IPS-NIHi7 (cell line): Measurements from ENCODE around the gene NDUFAF8.
"Not testable (repeated sequence)": the region's sequence is repeated elsewhere in the genome, so short reads cannot be mapped to it uniquely, and the experiment has no call there.

Experiments
- DNase-seq: peaks from one replicate; pipeline ENCODE4 v3.0.0; 2012; ENCODE audit warnings: mixed read lengths; ENCODE audit errors: extremely low spot score

NDUFAF8 gene

DNA sequence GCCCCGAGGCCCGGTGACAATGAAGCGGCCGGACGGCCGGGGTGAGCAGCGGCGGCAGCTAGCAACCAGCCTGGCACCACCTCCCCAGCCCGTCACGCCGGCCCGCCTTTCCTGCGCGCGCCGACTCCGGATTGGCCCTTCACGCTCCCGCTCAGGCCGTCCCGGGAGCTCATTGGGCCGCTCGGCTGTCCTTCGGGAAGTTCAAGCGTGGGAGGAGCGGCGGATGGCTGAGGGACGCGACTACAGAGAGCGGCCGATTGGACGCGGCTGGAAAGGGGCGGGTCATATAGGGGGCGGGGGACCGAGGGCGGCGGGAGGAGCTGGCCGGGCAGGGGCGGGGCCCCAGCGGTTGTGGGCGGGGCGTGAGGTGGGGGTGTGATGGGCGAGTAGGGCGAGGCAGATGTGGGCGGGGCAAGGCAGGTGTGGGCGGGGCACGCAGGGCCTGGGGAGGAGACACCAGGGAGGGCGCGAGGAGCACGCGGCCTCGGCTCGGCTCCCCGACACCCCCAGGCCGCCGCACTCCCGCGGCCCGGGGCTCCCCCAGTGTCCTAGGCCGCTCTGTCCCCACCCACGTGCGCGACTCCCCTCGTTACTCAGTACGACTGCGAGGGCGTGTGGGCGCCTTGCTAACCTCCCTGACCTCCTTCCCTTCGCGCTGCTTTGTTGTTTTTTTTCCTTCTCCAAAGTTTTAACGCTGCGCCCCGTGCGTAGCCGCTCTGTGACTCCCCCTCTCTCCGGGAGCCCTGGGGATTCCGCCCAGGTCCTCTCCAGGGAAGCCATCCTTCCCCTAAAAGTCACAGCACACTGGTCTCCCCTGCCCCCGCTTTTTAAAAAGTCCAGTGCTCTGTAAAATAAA, 16.0 kb upstream of the NDUFAF8 start, which contains the start of gene CEP131:
TSS of gene CEP131 (minus strand) at position 60 of the 856 bp plus-strand sequence. CDS start 2,909 bp downstream, outside the sequence.
- peak; percentile 100 for DNase-seq

DNA sequence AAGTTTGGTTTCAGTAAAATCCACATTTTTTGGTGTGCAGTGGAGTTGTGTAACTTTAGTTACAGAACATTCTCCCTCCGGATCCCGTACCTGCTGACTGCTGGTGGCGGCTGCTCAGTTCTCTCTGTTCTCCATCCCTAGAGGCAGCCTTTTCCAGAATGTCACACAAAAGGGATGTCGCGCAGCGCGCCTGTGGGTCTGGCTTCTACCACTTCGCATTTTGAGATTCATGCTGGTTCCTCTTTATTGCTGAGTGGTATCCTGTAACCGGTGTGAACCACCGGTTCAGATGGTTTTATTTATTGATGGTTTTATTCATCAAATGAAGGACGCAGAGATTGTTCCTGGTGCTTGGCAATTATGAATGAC, 15.4 kb upstream of the NDUFAF8 start:
- no peak for DNase-seq

DNA sequence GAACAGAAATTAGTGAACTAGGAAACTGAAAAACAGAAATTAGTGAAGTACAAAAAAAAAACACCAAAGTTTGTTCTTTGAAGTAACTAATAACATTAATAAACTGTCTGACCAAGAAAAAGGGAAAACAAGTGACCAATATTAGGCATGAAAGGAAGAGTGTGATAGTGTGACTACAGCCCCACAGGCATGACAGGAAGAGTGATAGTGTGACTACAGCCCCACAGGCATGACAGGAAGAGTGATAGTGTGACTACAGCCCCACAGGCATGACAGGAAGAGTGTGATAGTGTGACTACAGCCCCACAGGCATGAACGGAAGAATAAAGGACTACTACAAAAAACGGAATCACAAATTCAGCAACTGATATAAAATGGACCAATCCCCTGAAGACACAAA, 11.5 kb upstream of the NDUFAF8 start:
- not testable (repeated sequence) for DNase-seq

DNA sequence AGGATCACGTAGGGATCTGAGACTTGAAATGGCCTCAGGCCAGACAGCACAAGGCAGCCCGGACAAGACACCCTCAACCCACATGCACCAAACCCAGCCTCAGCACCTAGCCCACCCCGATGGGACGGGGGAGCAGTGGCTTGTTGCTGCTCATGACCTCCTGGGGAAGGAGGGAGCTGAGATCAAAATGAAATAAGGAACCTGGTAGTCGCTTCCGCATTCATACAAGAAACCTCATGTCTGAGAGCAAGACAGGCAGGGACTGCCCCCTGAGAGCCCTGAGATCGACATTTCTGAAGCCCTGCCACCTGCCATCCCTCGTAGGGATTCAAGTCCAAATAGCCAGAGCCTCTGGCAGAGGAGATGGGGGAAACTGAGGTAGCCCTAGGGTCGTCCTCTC, 10.7 kb upstream of the NDUFAF8 start:
- DNase-seq = no peak

DNA sequence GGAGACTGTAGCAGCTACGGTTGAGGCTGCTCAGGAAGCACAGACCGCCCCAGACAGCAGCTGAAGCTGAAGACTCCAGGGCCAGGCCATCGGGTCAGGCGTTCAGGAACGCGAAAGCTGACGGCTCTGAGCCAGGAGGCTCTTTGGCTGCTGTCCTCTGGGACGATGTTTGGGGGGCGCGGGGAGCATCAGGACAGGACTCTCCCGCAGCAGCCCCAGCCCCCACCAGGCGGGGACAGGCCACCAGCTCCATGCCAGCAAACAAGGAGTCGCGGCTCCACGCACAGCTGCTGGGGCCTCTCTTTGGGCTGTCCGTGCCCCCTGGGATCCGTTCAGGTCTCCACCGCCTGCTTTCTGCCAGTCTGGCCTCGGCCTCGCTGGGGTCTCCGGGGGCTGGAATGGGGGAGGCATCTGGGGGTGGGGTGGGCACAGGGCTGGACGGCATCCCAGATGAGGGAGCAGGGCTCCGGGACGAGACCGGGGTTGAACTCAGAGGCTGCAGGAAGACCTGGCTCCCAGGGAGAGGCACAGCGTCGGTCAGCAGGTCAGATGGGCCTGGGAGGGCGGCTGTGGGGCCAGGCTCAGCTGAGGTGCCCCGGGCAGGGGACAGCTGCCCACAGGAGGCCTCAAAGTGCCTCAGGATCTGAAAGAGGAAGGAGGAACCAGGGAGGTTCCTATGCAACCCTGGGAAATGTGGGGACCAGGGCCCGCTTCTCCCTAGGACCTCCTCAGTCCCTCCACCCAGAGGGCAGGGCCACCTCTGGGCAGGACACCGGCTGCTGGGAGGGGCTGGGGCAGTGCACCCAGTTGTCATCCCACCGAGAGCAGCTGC, 10.1 kb upstream of the NDUFAF8 start:
- no peak for DNase-seq

DNA sequence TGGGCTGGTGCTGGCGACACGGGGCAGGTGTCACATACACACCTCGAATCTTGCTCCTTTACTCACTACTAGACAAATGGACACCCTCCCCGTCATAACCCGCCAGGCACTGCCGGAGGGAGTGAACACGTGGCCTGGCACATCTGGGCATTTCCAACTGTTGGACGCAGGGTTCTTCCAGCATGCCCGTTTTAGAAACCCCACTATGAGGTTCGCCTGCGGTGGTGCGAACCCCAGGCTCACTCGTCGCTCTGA, 9.5 kb upstream of the NDUFAF8 start:
- DNase-seq = no peak

DNA sequence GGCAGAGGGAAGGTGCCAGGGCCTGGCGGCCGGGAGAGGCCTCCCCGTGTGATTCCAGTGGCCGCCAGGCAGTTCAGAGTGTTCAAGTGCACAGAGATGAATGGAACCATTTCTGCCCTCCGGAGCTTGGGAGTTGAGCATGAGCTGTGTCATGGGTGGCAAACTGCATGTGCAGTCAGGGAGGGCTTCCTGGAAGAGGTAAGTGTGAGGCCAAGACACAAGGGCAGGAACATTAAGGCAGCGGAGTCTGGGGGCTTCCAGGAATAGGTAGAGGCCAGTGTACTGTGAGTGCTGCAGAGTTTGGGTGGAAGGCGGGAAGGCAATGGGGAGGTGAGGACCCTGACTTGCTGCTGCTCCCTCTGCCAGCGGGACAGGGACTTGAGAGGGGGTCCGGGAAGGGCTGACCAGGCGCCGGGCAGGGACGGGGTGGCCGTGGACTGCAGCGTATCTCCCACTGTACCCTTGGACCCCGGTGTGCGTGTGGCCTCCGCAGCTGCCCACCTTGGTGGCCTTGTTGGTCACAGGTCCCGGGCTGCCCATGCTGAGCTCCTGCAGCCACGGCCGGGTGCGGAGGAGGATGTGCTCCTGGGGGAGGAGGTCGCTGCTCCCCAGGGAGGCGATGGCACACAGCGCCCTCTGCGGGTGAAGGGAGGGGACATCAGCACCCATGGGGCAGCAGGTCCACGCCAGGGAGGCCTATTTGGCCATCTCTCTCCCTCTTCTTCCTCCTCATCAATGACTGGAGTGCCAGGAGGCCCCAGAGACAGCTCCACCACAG, 8.9 kb upstream of the NDUFAF8 start:
- DNase-seq = peak; percentile 67

DNA sequence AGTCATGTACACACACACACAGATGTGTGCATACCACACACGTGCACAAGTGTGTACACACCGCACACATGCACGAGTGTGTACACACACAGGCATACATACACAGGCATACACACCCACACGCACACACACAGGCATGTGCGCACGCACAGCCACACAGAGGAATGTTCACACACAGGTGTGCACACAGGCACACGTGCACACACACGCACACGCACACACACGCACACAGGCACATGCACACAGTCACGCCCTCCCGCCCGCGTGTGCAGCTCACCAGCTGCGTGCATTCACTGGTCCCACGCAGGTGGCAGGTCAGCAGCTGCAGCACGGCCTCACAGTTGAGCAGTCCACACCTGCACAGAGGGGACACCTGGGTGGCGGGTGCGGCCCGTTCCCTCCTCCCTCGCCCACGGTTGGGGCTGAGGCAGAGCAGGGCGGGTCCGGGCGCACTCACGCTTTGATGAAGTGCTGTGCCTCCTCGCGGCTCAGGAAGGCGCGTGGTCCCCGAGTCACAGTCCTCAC, 7.9 kb upstream of the NDUFAF8 start:
- no peak for DNase-seq

DNA sequence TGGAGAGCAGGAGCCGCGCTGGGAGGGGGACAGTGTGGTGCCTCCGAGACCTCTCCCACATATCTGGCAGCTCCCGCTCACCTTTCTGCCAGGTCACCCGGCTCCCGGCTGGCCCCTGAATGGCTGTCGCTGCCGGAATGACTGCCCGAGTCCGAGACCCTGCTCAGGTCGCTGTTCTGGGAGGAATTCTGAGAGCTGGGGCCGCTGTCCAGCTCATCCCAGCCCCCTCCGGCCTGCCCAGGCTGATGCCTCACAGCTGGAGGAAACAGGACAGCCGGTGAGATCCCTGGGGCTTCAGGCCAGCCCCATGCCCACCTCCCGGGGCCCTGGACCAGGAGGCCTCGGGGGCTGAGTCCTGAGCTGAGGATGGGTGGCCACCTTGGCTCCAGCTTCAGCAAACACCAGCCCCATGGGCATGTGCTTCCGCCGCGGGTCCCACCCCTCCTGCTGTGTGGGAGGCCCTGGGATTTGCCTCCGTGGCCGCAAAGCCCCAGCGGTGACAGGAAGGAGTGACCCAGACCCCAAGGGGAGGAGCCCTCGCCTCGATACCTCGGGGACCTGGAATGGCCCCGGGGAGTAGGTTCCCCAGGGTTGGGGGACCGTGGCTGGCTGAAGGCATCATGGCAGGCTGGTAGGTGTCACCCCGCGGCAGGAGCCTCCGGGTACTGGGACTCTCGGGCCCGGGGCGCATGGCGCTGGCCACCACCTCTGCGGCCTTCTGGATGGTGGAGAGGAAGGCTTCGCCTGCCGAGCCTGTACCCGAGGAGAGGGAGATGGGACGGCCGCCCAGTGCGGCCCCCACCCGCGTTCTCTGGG, 7.1 kb upstream of the NDUFAF8 start:
- no peak for DNase-seq

DNA sequence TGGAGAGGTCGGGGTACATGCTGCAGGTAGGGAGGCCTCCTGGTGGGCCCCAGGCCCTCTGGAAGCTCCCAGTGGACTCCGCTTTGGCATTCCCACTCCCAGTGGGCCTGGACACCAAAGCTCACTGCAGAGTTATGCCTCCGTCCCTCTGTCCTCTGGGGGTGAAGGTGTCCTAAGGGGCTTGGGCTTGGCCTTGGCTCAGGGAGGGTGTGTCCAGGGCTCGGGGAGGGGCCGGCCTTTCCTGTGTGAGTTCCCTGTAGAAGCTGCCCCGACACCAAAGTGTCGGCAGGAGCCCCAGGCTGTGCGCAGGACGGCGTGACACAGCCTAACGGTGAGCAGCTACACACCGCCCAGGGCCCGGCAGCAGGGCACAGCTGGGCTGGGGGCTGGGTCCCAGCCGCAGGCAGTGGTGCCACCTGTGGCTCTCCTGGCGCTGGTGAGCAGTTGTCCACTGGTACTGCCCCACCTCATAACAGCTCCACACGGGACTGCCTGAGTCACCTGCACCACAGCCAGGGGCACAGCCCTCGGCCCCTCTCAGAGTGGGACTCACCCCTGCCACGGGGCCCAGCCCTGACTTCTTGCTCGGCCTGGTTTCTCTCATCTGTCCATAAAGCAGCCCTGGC, 6.4 kb upstream of the NDUFAF8 start:
- DNase-seq = no peak

DNA sequence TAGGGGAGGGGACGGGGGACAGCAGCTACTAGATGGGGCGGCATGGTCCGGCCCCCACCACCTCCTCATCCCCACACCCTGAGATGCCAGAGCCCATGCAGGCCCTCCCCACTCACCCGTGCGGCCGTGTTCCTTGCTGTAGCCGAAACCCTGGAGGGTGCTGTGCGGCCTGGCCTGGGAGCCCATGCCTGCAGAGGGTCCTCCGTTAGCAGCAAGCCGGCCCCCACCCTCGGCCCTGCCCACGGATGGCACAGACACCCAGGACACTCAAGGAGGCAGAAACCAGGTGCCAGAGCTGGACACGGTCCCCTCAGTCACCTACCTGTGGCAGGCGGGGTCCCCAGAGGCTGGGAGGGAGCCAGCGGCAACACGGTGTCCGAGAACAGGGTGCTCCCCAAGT, 5.8 kb upstream of the NDUFAF8 start:
- DNase-seq = no peak

DNA sequence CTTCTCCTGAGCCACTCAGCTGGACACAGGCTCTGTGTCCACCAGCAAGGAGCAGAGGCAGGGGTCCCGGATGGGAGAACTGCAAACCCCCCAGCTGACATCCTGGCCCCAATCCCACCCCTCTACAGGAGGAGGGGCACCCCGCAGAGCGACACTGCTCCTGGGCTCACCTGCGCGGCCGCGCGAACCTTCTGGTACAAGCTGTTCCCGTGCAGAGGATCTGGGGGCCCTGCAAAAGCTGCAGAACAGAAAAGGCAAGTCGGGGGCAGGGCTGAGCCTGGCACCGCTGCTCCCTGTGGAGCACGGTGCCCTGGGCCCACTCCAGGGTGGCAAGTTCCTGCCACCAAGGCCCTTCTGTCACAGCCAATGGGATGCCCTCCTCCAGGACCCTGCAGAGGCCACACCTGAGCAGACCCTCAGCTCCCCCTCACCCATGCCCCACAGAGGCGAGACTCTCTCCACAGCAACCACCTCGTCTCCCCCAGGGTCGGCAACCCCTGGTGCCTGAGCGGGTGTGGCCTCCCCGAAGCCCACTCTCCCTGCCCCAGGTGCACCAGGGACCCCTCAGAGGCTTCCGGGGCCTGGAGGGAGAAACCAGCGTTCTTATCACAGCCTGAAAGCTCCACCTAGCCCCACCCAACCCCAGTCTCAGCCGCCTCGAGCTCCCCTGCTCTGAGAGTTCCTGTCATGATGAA, 5.2 kb upstream of the NDUFAF8 start:
- no peak for DNase-seq

DNA sequence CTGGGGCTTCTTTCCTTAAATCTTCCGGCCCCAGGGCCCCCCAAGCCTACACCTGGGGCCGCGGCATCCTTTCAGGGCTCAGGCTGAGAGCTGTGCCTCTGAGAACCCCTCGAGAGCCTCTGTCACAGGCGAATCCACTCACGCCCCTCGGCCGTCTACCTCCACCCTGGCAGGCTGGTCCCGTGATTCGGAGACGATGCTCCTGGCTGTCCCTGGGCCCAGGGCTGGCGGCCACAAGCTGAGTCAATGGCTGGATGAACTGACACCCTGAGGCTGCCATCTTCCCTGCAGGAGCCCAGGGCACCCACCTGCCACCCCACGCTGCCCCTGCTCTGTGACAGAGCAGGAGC, 4.6 kb upstream of the NDUFAF8 start:
- no peak for DNase-seq

DNA sequence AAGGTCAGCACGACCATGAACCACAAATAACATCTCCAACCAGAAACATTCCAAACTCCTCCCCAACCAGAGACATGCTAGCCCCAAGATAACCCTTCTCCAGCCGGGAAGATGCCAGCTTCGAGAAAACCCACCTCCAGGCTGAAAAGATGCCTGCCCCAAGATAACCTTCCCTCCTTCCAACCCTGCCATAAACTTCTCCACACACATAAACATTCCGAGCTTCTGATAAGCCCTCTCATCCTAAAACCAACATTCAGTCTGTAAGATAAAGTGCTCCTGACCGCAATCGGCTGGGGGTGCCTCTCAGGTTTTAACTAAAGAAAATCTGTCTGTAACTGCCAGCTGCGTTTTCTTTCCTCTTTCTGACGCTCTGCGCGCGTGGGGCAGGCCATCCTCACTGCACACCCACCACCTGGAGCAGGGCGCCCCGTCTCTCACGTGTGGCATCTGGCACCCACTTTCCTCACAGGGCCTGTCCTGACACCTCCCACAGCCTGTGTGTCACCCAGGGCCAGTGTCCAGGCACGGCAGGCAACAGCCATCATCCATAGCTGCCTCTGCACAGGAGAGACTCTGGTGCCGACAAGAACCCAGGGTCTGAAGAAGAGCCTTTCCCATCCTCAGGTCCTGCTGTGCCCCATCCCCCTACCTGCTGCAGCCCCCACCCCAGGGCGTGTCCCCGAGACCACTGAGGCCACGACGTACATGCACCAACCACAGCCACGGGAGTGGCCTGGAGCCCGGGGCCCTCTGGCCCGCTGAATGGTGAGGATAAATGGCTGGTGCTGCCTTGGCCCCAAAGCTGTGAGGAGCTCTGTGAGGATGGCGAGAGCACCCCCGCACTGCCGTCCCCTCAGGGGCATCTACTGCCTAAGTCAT, 3.9 kb upstream of the NDUFAF8 start:
- no peak for DNase-seq

DNA sequence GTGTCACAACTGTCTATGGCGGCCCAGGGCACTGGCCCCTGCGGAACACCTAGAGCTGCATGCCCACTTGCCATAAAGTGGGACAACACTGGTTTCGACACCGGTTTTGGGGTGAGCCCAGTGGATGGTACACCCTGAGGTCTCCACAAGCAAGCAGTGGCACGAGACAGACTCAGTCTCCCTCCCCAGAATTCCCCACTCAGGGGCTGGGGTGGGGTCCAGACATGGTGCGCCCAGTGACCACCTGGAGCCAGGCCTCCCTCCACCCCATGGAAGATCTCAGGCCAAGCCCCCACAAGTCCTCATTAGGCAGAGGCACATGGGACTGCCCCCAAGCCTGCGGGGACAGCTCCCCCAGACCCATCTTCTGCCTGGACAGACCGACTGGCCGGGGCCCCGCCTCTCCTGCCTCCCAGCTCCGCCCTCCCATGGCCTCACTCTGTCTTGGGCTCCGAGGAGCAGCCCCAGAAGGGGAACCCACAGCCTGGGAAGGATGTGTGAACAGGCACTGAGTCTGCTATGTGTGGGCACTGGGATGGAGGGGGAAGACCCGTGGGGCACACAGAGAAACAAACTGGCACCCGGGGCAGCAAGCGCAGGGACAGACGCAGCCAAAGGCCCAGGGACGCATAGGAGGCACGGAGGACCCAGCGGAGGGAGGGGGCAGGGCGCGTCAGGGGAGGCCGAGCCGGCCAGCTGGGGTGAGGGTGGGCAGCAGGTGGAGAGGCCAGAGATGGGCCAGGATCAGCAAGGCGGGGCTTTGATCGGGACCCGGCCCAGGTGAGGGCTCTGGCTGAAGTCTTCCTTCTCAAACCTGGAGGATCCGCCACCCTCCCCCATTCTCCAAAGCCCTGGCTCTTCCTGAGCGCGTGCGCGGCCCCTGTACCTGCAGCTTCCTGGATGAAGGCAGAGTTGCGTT, 3.0 kb upstream of the NDUFAF8 start:
- no peak for DNase-seq

DNA sequence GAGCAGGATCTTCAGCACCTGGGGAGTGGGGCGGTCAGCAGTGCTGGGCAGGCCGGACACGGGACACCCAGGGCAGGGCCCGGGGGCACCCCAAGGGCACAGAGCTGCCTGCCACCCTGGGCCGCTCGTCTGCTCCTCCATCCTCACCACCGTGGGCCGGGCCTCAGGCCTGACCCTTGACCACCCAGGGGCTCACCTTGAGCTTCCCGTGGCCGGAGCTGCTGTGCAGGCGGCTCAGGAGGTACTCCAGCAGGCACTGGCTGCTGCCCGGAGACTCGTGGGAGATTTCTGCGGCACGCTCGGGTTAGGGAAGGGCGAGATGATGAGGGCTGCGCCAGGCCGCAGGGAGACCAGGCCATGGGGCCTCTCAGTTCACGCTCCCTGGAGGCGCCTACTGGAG, 2.3 kb upstream of the NDUFAF8 start:
- no peak for DNase-seq

DNA sequence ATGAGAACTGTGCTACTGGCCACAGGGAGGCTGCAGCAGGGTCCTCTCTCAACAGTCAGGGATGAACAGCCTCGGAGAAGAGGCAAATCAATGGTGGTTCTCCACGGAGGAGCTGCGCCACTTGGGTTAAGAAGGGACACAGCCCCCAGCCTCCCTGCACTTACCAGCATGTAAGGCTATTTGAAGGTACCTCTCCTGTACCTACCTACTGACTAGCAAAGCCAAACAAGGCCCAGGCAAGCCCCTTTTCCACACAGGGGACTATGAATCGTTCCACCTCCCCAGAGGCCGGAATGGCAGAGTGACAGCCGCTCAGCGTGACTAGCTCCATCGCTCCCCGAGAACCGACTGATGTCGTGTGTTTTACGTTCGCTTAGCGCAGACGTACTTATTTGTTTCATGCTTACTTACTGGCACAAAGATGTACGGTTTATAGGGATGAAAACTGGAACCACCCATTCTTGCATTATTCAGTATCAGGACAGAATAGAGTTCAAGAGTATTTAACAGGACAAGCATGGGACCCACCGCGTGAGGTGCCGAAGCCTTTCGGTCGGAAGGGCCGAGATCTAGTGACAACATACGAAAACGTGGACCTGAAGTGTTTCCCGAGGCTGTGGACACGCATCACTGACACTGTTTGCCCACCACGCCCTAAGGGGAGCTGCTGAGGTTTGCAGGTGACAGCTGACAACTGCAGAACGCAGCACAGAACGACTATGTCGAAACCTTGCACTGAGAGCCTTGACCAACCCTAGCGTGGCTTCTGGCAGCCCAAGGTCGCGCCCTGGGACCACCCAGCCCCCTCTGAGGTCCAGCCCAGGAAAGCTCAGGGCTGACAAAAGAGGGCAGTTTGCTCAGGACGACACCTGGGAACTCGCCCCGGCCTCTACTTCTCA, 1.3 kb upstream of the NDUFAF8 start:
- no peak for DNase-seq
